GM12801 (cell line): ENCODE results near the gene THBS3.
A peak's percentile ranks its signal among the peaks of the same experiment; 100 is the strongest.

Experiments
- CTCF ChIP-seq: IDR thresholded peaks from one replicate; pipeline ENCODE4 v1.5.1; 2011; ENCODE audit warnings: control low read depth; ENCODE audit not compliant: insufficient read length; ENCODE audit errors: extremely low read depth

The THBS3 gene

DNA sequence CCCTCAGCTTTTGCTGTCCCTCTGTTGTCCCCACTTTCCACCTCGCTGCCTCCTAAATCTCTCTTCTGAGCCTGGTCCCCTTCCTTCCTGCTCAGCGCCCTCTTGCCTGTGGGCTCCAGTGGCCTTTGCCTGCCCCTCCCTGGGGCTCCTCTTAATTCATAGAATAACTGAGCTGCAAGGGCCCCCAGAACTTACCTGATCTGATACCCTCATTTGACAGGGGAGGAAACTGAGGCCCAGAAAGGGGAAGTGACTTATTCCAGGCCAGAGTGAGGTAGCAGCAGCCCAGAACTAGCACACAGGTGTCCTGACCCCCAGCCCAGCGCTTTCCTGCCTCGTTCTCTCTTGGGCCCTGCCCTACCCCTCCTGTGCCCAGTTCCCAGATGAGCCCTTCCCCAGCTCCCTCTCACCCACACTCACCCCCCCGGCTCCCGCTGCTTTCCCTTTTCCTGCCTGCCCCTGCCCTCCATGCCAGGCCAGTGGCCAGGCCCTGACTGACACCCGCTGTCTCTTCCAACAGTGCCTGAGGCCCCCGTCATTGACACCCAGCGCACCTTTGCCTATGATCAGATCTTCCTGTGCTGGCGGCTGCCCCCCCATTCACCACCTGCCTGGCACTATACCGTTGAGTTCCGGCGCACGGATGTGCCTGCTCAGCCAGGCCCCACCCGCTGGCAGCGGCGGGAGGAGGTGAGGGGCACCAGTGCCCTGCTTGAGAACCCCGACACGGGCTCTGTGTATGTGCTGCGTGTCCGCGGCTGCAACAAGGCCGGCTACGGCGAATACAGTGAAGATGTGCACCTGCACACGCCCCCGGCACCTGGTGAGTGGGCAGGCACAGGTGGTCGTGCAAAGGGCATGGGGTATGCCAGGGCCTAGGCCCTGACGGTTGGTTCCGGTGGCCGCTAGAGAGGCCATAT, 28.3 kb downstream of the THBS3 start:
- TF ChIP-seq CTCF, result no peak

DNA sequence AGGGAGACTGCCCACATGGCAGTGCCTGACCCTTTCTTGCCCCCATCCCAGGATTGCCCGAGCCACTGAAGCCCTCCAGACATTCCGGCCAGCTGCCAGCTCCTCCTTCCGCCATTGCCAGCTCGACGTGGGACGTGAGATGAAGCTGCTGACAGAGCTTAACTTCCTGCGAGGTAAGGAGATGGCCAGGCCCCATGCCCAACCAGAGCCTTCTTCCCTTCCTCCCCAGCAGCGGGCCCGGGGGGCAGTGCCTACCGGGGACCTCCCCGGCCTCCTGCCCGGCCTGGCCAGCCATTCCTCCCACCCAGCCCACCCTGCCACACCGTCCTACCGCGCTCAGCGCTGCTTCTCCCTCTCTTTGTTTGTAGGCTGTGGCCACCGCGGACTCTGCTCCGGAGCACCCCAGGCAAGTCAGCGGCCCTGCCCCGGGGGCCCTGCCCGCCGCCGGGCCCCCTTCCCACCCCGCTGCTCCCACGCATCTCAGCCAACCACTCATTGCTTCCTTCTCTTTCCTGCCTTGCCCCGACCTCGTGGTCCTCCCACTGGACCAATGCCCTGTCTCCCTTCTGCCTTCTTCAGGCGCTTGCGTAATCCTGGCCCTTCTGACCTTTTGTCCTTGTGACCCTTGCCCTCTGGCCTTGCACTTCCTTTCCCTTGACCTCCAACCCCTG, 29.1 kb downstream of the THBS3 start:
- TF ChIP-seq CTCF, result no peak

DNA sequence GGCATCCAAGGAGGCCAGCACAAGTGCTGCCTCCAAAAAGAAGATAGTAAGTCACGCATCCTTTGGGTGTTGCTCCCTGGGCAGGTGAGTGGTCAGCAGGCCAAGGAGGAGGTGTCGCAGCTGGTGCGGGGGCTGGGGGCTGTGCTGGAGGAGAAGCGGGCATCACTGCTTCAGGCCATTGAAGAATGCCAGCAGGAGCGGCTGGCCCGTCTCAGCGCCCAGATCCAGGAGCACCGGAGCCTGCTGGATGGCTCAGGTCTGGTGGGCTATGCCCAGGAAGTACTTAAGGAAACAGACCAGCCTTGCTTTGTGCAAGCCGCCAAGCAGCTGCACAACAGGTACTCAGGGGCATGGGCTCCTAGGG, 29.8 kb downstream of the THBS3 start:
- TF ChIP-seq CTCF, result no peak

- TF ChIP-seq CTCF, result no peak
These were observed 30.3 kb downstream of the THBS3 start for GRCh38 chr1:155177192-155177917.

DNA sequence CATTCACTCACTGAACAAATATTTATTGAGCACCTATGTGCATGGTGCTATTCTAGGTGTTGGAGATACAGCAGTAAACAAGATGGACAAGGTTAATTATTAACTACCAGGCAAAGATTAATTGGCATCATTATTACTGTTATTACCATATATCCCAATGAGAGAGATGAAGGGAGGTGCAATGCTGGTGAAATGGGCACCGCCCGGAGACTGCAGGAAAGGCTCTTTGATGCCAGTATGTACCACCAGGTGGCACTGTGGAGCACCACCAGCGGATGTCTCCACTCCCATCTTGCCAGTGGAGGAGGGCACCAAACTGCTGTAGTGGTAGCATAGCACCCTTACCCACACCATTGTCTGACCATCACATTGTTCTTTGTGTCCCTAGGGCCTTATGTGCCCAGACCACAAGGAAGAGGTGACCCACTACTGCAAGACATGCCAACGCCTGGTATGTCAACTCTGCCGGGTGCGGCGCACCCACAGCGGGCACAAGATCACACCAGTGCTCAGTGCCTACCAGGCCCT, 31.1 kb downstream of the THBS3 start:
- peak; percentile 46 for TF ChIP-seq CTCF

DNA sequence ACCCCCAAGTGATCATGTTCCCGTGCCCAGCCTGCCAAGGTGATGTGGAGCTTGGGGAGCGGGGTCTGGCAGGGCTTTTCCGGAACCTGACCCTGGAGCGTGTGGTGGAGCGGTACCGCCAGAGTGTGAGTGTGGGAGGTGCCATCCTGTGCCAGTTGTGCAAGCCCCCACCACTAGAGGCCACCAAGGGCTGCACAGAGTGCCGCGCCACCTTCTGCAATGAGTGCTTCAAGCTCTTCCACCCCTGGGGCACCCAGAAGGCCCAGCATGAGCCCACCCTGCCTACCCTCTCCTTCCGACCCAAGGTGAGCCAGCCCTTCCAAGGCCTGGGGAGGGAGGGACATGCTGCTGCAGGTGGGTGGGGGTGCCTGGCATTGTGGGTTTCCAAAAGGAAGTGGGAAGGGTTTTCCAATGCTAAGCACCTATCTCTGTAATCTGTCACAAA, 31.7 kb downstream of the THBS3 start:
- no peak for TF ChIP-seq CTCF

DNA sequence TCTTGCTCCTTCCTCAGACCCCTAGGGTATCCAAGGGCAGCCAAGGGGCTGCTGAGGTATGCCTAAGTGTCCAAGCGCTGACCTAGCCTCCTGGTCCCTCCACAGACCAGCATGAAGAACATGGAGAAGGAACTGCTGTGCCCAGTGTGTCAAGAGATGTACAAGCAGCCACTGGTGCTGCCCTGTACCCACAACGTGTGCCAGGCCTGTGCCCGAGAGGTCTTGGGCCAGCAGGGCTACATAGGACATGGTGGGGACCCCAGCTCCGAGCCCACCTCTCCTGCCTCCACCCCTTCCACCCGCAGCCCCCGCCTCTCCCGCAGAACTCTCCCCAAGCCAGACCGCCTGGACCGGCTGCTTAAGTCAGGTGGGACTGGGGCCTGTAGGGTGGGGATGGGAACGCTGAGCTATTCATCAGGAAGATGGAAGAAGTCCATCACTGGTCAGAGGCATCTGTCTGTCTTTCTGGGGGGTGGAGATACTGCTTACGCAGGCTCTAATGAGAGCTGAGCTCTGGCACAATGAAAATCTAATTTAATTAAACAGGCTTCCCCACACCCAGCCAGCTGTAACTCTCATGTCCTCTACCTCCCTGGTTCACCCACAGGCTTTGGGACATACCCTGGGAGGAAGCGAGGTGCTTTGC, 32.3 kb downstream of the THBS3 start:
- TF ChIP-seq CTCF, result no peak
